Brain microvascular endothelial cell (primary cell): ENCODE results near the gene FGF21.

Source experiments
- DNase-seq: peaks from one replicate; pipeline ENCODE4 v3.0.0-alpha.2; 2020
- H3K27ac ChIP-seq: fragments of 250-450 bp; sonication (Bioruptor Pico); 2 replicates; pipeline ENCODE4 v1.5.1; 2020; ENCODE audit warnings: mild to moderate bottlenecking, moderate library complexity
- H3K27me3 ChIP-seq: fragments of 250-450 bp; sonication (Bioruptor Pico); replicated peaks from 2 replicates; pipeline ENCODE4 v1.5.1; 2020; ENCODE audit warnings: mild to moderate bottlenecking
- H3K36me3 ChIP-seq: fragments of 250-450 bp; sonication (Bioruptor Pico); replicated peaks from 2 replicates; pipeline ENCODE4 v1.5.1; 2020; ENCODE audit warnings: mild to moderate bottlenecking
- H3K4me3 ChIP-seq: 2 replicates; pipeline ENCODE4 v1.5.1; 2011; ENCODE audit warnings: low read depth, mild to moderate bottlenecking, control low read depth, low read length, moderate library complexity
- CTCF ChIP-seq: IDR thresholded peaks from 2 replicates; pipeline ENCODE4 v1.5.1; 2011; ENCODE audit warnings: low read depth, mild to moderate bottlenecking, moderate library complexity, low read length, control low read depth, inconsistent platforms; ENCODE audit errors: missing control alignments
- in situ Hi-C: cut with HindIII; loops from 2 replicates; pipeline ENCODE4 v1.10.0; 2017; ENCODE audit warnings: low sequenced_read_pairs, low pct_ligation_motif_present

FGF21 gene

GRCh38 chr19:48755787-48756186 is 463 bp downstream of the FGF21 start:
- in situ Hi-C loops: no loop called here

GRCh38 chr19:48756212-48756611 is 888 bp downstream of the FGF21 start:
- in situ Hi-C loops: no loop called here
- peaks cover 2% of the 10 kb centered on the region for H3K27me3 ChIP-seq

More at GRCh38 chr19:48755787-48756186, 463 bp downstream of the FGF21 start:
- Histone ChIP-seq H3K27me3 (peaks cover under 1% of the 10 kb centered on the region), H3K4me3 (no peak overlapping the region), H3K36me3 (no peaks in the 10 kb centered on the region), H3K27ac (no peak overlapping the region)
- TF ChIP-seq CTCF: no peak
- no peak for DNase-seq

GRCh38 chr19:48756686-48757085 is 1.4 kb downstream of the FGF21 start:
- no peak for DNase-seq
- no peak for TF ChIP-seq CTCF
- no peak overlapping the region for H3K4me3 ChIP-seq
- in situ Hi-C loops: no loop called here
- no peaks in the 10 kb centered on the region for H3K36me3 ChIP-seq
- H3K27ac ChIP-seq: no peak overlapping the region
- H3K27me3 ChIP-seq: peaks cover 2% of the 10 kb centered on the region

More at GRCh38 chr19:48756212-48756611, 888 bp downstream of the FGF21 start:
- no peak for DNase-seq
- Histone ChIP-seq H3K4me3 (no peak overlapping the region), H3K36me3 (no peaks in the 10 kb centered on the region), H3K27ac (no peak overlapping the region)
- no peak for TF ChIP-seq CTCF

- Histone ChIP-seq H3K36me3 (no peaks in the 10 kb centered on the region), H3K27ac (no peak overlapping the region), H3K4me3 (no peak overlapping the region), H3K27me3 (peaks cover 2% of the 10 kb centered on the region)
- TF ChIP-seq CTCF: no peak
- in situ Hi-C loops: no loop called here
- no peak for DNase-seq
Measured at GRCh38 chr19:48757089-48757675, 1.9 kb downstream of the FGF21 start.

- TF ChIP-seq CTCF: no peak
- peaks cover 4% of the 10 kb centered on the region for H3K27me3 ChIP-seq
- H3K27ac ChIP-seq: no peak overlapping the region
- no peak for DNase-seq
- H3K36me3 ChIP-seq: no peaks in the 10 kb centered on the region
- in situ Hi-C loops: no loop called here
- H3K4me3 ChIP-seq: no peak overlapping the region
Measured at GRCh38 chr19:48757741-48758144, 2.4 kb downstream of the FGF21 start.
